A549 (cell line): Measurements from ENCODE around the gene TMED4. TPM values are rescaled to one million over a fixed set of nuclear protein-coding genes. Genes with fewer than 3 reads are reported as not detected.

Source experiments
- ATAC-seq, 2 experiments: fragments of 200-7000 bp in 1 of 2; fragments of >200 bp in 1 of 2; cut with Nextera tagmentation in 1 of 2; cut with Tn5 transposase in 1 of 2; 3 replicates each; pipeline versions ENCODE4 v1.8.0 to v1.9.1; 2018 to 2020; ENCODE audit warnings: mild to moderate bottlenecking in 1 of 2, moderate library complexity in 1 of 2
- CTCF ChIA-PET: fragments of 300-600 bp; sonication (Branson Sonifier 250); formaldehyde crosslinking; extraction: SDS; loops from one replicate; lab custom pipeline; 2021; ENCODE audit warnings: antibody characterized with exemption, inconsistent platforms; lab: Yijun Ruan, JAX
- POLR2A ChIA-PET: fragments of 350-600 bp; formaldehyde crosslinking; extraction: SDS; loops from one replicate; lab custom pipeline; 2021; ENCODE audit warnings: antibody characterized with exemption, inconsistent platforms; lab: Yijun Ruan, JAX
- DNase-seq, 2 experiments: peaks; one replicate each; pipeline versions ENCODE4 v3.0.0 to v3.0.0-alpha.2; 2011 to 2016; ENCODE audit warnings: low read depth in 1 of 2, low spot score in 1 of 2
- FAIRE-seq: peaks from 2 replicates; lab custom pipeline; 2011; peaks lifted over from hg19 to GRCh38; lab: Jason Lieb, UNC
- H3K27ac ChIP-seq, 2 experiments: fragments of >200 bp; sonication (Bioruptor Twin); formaldehyde crosslinking; 3 replicates each; pipeline ENCODE4 v1.5.1; 2016 to 2017
- H3K4me1 ChIP-seq: fragments of >200 bp; sonication (Bioruptor Twin); formaldehyde crosslinking; 3 replicates; pipeline ENCODE4 v1.6.1; 2016
- H3K4me2 ChIP-seq: fragments of >200 bp; sonication (Bioruptor Twin); formaldehyde crosslinking; 3 replicates; pipeline ENCODE4 v1.6.1; 2016
- H3K4me3 ChIP-seq: fragments of >200 bp; sonication (Bioruptor Twin); formaldehyde crosslinking; 3 replicates; pipeline ENCODE4 v1.5.1; 2016
- H3K9me3 ChIP-seq: fragments of >200 bp; sonication (Bioruptor Twin); formaldehyde crosslinking; 3 replicates; pipeline ENCODE4 v1.6.1; 2016
- BHLHE40 ChIP-seq: IDR thresholded peaks from 2 replicates; pipeline ENCODE4 v1.6.1; 2012; ENCODE audit warnings: low read depth, low read length, inconsistent platforms
- CBX2 ChIP-seq: fragments of 200-600 bp; sonication (generic); IDR thresholded peaks from 2 replicates; pipeline ENCODE4 v1.6.1; 2016; ENCODE audit warnings: low read depth, mild to moderate bottlenecking, borderline replicate concordance
- CEBPB ChIP-seq, 2 experiments: fragments of >200 bp in 1 of 2; sonication (Bioruptor Twin) in 1 of 2; formaldehyde crosslinking in 1 of 2; IDR thresholded peaks; 2 replicates each; pipeline ENCODE4 v1.6.1; 2012 to 2016
- ESRRA ChIP-seq: fragments of 150-350 bp; IDR thresholded peaks from 2 replicates; pipeline ENCODE4 v1.6.1; 2014; ENCODE audit warnings: mild to moderate bottlenecking, low read length, borderline replicate concordance
- FOXS1 ChIP-seq: fragments of 250-450 bp; sonication (Bioruptor Pico); IDR thresholded peaks from 2 replicates; pipeline ENCODE4 v1.5.0; 2020; ENCODE audit warnings: mild to moderate bottlenecking, moderate library complexity
- GATA3 ChIP-seq: IDR thresholded peaks from 2 replicates; pipeline ENCODE4 v1.6.1; 2012; ENCODE audit warnings: borderline replicate concordance
- HEYL ChIP-seq: fragments of 250-450 bp; sonication (Bioruptor Pico); IDR thresholded peaks from 2 replicates; pipeline ENCODE4 v1.8.0; 2021; ENCODE audit warnings: mild to moderate bottlenecking, moderate library complexity
- HOXB13 ChIP-seq: fragments of 250-450 bp; sonication (Bioruptor Pico); IDR thresholded peaks from 2 replicates; pipeline ENCODE4 v1.5.0; 2020; ENCODE audit warnings: low read depth, mild to moderate bottlenecking, moderate library complexity
- HOXB5 ChIP-seq: fragments of 250-450 bp; sonication (Bioruptor Pico); IDR thresholded peaks from 2 replicates; pipeline ENCODE4 v1.5.0; 2020; ENCODE audit warnings: mild to moderate bottlenecking, moderate library complexity
- KDM1A ChIP-seq: fragments of 200-600 bp; sonication (generic); IDR thresholded peaks from 2 replicates; pipeline ENCODE4 v1.6.1; 2016; ENCODE audit warnings: low read depth, mild to moderate bottlenecking
- MAZ ChIP-seq: fragments of 150-350 bp; IDR thresholded peaks from 2 replicates; pipeline ENCODE4 v1.6.1; 2014; ENCODE audit warnings: antibody characterized with exemption, low read depth, low read length, borderline replicate concordance
- NPAS2 ChIP-seq: fragments of 250-450 bp; sonication (Bioruptor Pico); IDR thresholded peaks from 2 replicates; pipeline ENCODE4 v1.8.0; 2022; ENCODE audit warnings: mild to moderate bottlenecking, moderate library complexity, borderline replicate concordance
- PHF8 ChIP-seq: fragments of 200-600 bp; sonication (generic); IDR thresholded peaks from 2 replicates; pipeline ENCODE4 v1.6.1; 2016; ENCODE audit warnings: low read depth, mild to moderate bottlenecking, antibody characterized with exemption, moderate library complexity, borderline replicate concordance
- RARB ChIP-seq: fragments of 250-450 bp; sonication (Bioruptor Pico); IDR thresholded peaks from 2 replicates; pipeline ENCODE4 v1.8.0; 2021; ENCODE audit warnings: mild to moderate bottlenecking, moderate library complexity
- RCOR1 ChIP-seq: fragments of 150-350 bp; IDR thresholded peaks from 2 replicates; pipeline ENCODE4 v1.6.1; 2014; ENCODE audit warnings: antibody characterized with exemption, low read length, low read depth
- RFX5 ChIP-seq: fragments of 450-650 bp; IDR thresholded peaks from 2 replicates; pipeline ENCODE4 v1.7.1; 2014; ENCODE audit warnings: antibody characterized with exemption, mild to moderate bottlenecking, moderate library complexity
- SMC3 ChIP-seq: fragments of >200 bp; sonication (Bioruptor Twin); formaldehyde crosslinking; IDR thresholded peaks from 3 replicates; pipeline ENCODE4 v1.6.1; 2018; ENCODE audit warnings: inconsistent platforms
- SREBF2 ChIP-seq: fragments of 450-650 bp; IDR thresholded peaks from 2 replicates; pipeline ENCODE4 v1.6.1; 2014; ENCODE audit warnings: mild to moderate bottlenecking, moderate library complexity
- ZNF302 ChIP-seq: fragments of 250-450 bp; sonication (Bioruptor Pico); IDR thresholded peaks from 2 replicates; pipeline ENCODE4 v1.9.0; 2021; ENCODE audit warnings: inconsistent platforms, mild to moderate bottlenecking, moderate library complexity
- WGBS: methylation state at CpG from one replicate; pipeline ENCODE4 v1.1.6; 2017; ENCODE audit errors: missing lambda C conversion rate; 5-methylcytosine and 5-hydroxymethylcytosine counted together
- polyA plus RNA-seq, 4 experiments: library from polyadenylated mRNA; depleted of rRNA in 3 of 4; stranded (reverse); fragments of >200 nt; fragmentation: RNase III in 1 of 4; extraction: RNeasy Plus Mini Kit Qiagen cat#74134 plus additional on column Dnase treatment in 1 of 4; gene quantifications; 2 replicates in 3 of 4; 3 replicates in 1 of 4; pipeline ENCODE4 v1.2.3, GENCODE V29; 2011 to 2017
- TF ChIP-seq, protein P1 (sequence below): fragments of 150-350 bp; IDR thresholded peaks from 2 replicates; pipeline ENCODE4 v1.6.1; 2014; ENCODE audit warnings: low read depth, mild to moderate bottlenecking, low read length
- TF ChIP-seq, protein P2 (sequence below): fragments of 200-600 bp; sonication (generic); IDR thresholded peaks from 2 replicates; pipeline ENCODE4 v1.6.1; 2016; ENCODE audit warnings: antibody characterized with exemption, mild to moderate bottlenecking, moderate library complexity

TMED4 gene
- polyA plus RNA-seq, 2 of the 4 experiments (the other 2 are of a cell fraction), result 55.1 to 68.3 TPM

DNA sequence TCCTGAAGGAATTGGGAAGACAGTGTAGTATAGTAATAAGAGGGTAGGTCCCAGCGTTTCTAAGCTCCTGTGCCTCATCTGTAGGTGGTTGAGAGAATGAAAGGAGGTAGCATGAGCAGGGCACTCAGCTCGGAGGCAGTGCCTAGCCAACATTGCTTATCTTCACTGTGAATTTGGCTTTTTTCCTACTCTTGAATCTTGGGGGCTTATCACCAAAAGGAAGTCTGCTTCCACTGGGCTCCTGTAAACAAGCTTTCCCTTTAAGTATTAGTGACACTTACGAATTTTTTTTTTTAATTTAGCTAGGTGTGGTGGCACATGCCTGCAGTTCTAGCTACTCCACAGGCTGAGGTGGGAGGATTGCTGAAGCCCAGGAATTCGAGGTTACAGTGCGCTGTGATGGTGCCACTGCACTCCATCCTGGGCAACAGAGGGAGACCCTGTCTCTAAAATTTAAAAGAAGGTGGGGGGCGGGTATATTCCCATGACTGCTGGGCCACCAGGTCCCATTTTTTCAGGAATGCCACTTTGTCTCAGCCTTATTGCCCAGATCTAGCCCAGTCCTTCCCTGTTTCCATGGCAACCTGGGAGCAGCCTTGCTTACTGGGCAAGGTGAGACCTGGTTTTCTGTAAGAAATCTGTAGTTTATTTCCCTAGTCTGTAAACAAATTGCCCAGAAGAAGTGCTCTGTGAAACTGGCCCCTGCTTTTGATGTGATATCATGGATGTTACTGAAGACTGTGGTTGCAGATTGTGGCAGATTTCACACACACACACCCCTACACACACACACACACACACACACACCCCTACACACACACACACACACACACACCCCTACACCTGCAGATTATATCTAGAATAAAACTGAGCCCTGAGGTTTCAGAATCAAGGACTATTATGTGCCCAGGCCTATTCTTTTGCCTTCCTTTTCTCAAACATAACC lies 43.8 kb upstream of the TMED4 start:
- TF ChIP-seq, protein P1, sequence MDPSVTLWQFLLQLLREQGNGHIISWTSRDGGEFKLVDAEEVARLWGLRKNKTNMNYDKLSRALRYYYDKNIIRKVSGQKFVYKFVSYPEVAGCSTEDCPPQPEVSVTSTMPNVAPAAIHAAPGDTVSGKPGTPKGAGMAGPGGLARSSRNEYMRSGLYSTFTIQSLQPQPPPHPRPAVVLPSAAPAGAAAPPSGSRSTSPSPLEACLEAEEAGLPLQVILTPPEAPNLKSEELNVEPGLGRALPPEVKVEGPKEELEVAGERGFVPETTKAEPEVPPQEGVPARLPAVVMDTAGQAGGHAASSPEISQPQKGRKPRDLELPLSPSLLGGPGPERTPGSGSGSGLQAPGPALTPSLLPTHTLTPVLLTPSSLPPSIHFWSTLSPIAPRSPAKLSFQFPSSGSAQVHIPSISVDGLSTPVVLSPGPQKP, result no peak
- no peak for TF ChIP-seq CEBPB (IDR thresholded peaks at IDR 0.05)
- TF ChIP-seq SMC3, result no peak
- TF ChIP-seq RFX5, result no peak
- TF ChIP-seq MAZ, result no peak
- TF ChIP-seq ZNF302 (CRISPR knock-in tag), result no peak
- no peak for TF ChIP-seq BHLHE40
- TF ChIP-seq GATA3, result no peak
- no peak for TF ChIP-seq FOXS1 (CRISPR knock-in tag)
- TF ChIP-seq PHF8, result no peak
- TF ChIP-seq HOXB13 (CRISPR knock-in tag), result no peak
- TF ChIP-seq NPAS2 (CRISPR knock-in tag), result no peak
- TF ChIP-seq, protein P2, sequence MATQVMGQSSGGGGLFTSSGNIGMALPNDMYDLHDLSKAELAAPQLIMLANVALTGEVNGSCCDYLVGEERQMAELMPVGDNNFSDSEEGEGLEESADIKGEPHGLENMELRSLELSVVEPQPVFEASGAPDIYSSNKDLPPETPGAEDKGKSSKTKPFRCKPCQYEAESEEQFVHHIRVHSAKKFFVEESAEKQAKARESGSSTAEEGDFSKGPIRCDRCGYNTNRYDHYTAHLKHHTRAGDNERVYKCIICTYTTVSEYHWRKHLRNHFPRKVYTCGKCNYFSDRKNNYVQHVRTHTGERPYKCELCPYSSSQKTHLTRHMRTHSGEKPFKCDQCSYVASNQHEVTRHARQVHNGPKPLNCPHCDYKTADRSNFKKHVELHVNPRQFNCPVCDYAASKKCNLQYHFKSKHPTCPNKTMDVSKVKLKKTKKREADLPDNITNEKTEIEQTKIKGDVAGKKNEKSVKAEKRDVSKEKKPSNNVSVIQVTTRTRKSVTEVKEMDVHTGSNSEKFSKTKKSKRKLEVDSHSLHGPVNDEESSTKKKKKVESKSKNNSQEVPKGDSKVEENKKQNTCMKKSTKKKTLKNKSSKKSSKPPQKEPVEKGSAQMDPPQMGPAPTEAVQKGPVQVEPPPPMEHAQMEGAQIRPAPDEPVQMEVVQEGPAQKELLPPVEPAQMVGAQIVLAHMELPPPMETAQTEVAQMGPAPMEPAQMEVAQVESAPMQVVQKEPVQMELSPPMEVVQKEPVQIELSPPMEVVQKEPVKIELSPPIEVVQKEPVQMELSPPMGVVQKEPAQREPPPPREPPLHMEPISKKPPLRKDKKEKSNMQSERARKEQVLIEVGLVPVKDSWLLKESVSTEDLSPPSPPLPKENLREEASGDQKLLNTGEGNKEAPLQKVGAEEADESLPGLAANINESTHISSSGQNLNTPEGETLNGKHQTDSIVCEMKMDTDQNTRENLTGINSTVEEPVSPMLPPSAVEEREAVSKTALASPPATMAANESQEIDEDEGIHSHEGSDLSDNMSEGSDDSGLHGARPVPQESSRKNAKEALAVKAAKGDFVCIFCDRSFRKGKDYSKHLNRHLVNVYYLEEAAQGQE, result no peak
- TF ChIP-seq KDM1A, result no peak
- no peak for TF ChIP-seq RARB (CRISPR knock-in tag)
- TF ChIP-seq SREBF2, result no peak
- no peak for TF ChIP-seq ESRRA
- no peak for TF ChIP-seq HEYL (CRISPR knock-in tag)
- TF ChIP-seq, all 56 proteins: peak for 0
- ATAC-seq, result no peak
- FAIRE-seq, result no peak
- POLR2A ChIA-PET, result interaction anchor here (1.0 kb wide), 1 partner anchor 14 kb away, joined by 3 read pairs; no protein-coding TSS in a partner anchor
- CTCF ChIA-PET, result no interaction called here
- H3K4me1 ChIP-seq, result peaks cover 14% of the 10 kb centered on the region; the same call in 1 of the 3 replicates
- H3K4me3 ChIP-seq, result no peak overlapping the region
- no peak for DNase-seq
- no peaks in the 10 kb centered on the region for H3K9me3 ChIP-seq
- no peak overlapping the region for H3K4me2 ChIP-seq
- WGBS, result 75% methylated on average over 6 of the region's 6 CpGs
- H3K27ac ChIP-seq, result no peak overlapping the region

DNA sequence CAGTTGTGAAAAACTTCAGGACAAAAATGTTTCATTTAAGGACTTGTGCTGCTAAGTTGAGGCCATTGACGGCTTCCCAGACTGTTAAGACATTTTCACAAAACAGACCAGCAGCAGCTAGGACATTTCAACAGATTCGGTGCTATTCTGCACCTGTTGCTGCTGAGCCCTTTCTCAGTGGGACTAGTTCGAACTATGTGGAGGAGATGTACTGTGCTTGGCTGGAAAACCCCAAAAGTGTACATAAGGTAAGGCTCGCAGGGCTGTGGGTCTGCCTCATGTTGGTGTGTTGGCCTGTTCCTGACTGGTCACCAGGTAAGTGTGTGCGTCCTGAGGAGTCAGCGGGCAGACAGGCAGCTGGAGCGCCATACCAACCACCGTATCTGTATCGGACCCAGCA lies 42.3 kb upstream of the TMED4 start:
- FAIRE-seq (no peak), DNase-seq (no peak), ATAC-seq (no peak)
- ChIA-PET CTCF (no interaction called here), POLR2A (no interaction called here)
- TF ChIP-seq GATA3 (no peak), RCOR1 (no peak), HOXB5 (CRISPR knock-in tag) (no peak), CBX2 (no peak)
- Histone ChIP-seq H3K27ac (no peak overlapping the region), H3K4me1 (peaks cover 14% of the 10 kb centered on the region; the same call in 1 of the 3 replicates), H3K4me2 (no peak overlapping the region), H3K4me3 (no peak overlapping the region), H3K9me3 (no peaks in the 10 kb centered on the region)
- 96% methylated on average over 9 of the region's 9 CpGs for WGBS
